Glutamatergic neuron (in vitro differentiated cells): Measurements from ENCODE around the gene ZC3H12D. TPM values are rescaled to one million over a fixed set of nuclear protein-coding genes. Genes with fewer than 3 reads are reported as not detected.

Source experiments
- DNase-seq: peaks from one replicate; pipeline ENCODE4 v3.0.0; 2022
- H3K27ac Mint-ChIP-seq: one replicate; pipeline ENCODE4 v1.8.0; 2020; ENCODE audit warnings: mild to moderate bottlenecking, mixed read lengths, inconsistent platforms; ENCODE audit not compliant: unreplicated experiment
- H3K27me3 Mint-ChIP-seq: one replicate; pipeline ENCODE4 v1.8.0; 2020; ENCODE audit warnings: mild to moderate bottlenecking, moderate library complexity, mixed read lengths, inconsistent platforms; ENCODE audit not compliant: unreplicated experiment
- H3K36me3 Mint-ChIP-seq: one replicate; pipeline ENCODE4 v1.8.0; 2020; ENCODE audit warnings: mild to moderate bottlenecking, mixed read lengths, inconsistent platforms; ENCODE audit not compliant: unreplicated experiment
- H3K4me1 Mint-ChIP-seq: one replicate; pipeline ENCODE4 v1.8.0; 2020; ENCODE audit warnings: mild to moderate bottlenecking, low read depth, mixed read lengths, inconsistent platforms; ENCODE audit not compliant: unreplicated experiment
- H3K4me3 Mint-ChIP-seq: one replicate; pipeline ENCODE4 v1.8.0; 2020; ENCODE audit warnings: mild to moderate bottlenecking, mixed read lengths, inconsistent platforms; ENCODE audit not compliant: unreplicated experiment
- H3K9me3 Mint-ChIP-seq: one replicate; pipeline ENCODE4 v1.8.0; 2020; ENCODE audit warnings: mild to moderate bottlenecking, moderate library complexity, mixed read lengths, inconsistent platforms; ENCODE audit not compliant: unreplicated experiment
- total RNA-seq: library from RNA; stranded (reverse); fragmentation: NEBNext Ultra II Directional; extraction: Animal tissue kit (Norgen Biotek cat#: 25700); gene quantifications from one replicate; pipeline ENCODE4 v1.2.1, GENCODE V29; 2021; ENCODE audit not compliant: unreplicated experiment
- TF ChIP-seq, protein P1 (sequence below): fragments of 200-600 bp; sonication (generic); IDR thresholded peaks from one replicate; pipeline ENCODE4 v1.5.0; 2021; ENCODE audit not compliant: partially characterized antibody, unreplicated experiment

The ZC3H12D gene
- total RNA-seq, 1 donor from 2014 or later: 48.7 TPM

DNA sequence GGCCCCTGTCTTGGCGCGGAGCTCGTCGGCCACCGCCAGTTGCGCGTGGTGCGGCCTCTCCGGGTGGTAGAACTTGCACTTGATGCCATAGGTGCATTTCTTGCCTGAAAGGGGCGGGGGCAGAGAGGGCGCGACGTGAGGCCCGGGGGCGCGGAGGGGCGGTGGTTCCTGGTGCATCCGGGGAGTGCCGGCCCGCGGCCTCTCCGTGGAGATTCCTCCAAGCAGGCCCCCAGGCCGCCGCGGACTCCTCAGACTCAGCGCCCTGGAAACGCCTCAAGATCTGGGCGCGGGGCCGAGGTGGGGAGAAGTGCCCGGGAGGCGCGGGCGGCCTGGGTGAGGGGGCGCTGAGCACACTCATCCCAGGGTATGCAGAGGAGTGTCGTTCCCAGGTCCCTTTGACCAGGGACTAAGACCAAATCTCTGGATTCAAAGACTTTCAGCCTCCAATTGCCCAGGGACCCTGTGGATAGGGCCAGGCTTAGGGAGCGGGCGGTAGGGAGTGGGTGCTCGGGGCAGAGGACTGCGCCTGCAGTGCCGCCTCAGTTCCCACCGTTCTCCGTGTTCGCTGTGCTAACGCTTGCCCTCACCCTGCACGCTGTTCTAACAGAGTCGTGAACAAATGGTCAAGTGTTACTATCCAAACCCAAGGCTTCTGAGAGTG, 33.3 kb downstream of the ZC3H12D start:
- no peak overlapping the region for H3K27ac Mint-ChIP-seq
- no peaks in the 10 kb centered on the region for H3K36me3 Mint-ChIP-seq
- peaks cover 17% of the 10 kb centered on the region for H3K27me3 Mint-ChIP-seq
- no peak overlapping the region for H3K4me3 Mint-ChIP-seq
- TF ChIP-seq, protein P1, sequence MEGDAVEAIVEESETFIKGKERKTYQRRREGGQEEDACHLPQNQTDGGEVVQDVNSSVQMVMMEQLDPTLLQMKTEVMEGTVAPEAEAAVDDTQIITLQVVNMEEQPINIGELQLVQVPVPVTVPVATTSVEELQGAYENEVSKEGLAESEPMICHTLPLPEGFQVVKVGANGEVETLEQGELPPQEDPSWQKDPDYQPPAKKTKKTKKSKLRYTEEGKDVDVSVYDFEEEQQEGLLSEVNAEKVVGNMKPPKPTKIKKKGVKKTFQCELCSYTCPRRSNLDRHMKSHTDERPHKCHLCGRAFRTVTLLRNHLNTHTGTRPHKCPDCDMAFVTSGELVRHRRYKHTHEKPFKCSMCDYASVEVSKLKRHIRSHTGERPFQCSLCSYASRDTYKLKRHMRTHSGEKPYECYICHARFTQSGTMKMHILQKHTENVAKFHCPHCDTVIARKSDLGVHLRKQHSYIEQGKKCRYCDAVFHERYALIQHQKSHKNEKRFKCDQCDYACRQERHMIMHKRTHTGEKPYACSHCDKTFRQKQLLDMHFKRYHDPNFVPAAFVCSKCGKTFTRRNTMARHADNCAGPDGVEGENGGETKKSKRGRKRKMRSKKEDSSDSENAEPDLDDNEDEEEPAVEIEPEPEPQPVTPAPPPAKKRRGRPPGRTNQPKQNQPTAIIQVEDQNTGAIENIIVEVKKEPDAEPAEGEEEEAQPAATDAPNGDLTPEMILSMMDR: no peak
- peaks cover 6% of the 10 kb centered on the region for H3K9me3 Mint-ChIP-seq
- DNase-seq: peak; percentile 47
- no peaks in the 10 kb centered on the region for H3K4me1 Mint-ChIP-seq

- peak; percentile 43 for DNase-seq
Measured at GRCh38 chr6:149450679-149451375, 34.0 kb downstream of the ZC3H12D start.

DNA sequence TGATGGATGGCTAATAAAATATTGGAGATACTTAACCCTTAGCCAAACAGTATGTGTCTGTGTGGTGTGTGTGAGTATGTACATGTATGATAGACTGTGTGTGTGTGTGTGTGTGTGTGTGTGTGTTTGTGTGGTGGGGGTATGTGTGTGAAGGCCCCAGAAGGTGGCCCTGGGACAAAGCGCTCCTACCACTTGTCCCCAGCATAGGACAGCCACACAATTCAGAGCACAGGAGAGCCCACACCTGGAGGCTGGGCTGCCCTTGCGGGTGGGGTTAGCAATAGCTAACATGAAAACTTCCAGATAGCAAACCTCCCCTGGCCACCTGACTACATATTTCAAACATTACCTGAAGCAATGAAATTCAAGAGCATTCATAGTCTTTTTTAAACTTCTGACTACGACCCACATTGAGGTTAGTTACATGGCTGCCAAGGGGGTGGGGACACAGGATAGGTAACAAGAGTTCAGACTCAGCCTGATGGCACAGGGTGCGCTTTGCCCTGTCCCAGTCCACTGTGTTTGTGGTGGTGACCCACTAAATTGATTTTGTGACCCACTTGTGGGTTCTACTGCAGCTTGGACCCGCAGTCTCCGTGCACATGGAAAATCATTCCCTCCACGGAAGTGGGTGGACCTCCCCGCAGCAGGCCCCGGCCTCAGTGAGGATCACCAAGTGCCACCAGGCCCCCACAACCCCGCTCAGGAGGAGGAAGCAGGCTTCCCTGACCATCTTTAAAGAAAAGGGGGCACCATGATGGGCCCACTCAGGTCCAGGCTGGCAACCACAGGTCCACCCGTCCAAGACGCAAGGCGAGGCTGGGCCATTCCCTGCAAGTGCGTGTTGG, 34.8 kb downstream of the ZC3H12D start:
- Mint-ChIP-seq H3K27ac (no peak overlapping the region), H3K9me3 (peaks cover 10% of the 10 kb centered on the region)

More at GRCh38 chr6:149450679-149451375, 34.0 kb downstream of the ZC3H12D start:
- Mint-ChIP-seq H3K27ac (no peak overlapping the region), H3K4me3 (peak overlapping the region; percentile 61), H3K4me1 (no peaks in the 10 kb centered on the region), H3K9me3 (peaks cover 10% of the 10 kb centered on the region), H3K36me3 (no peaks in the 10 kb centered on the region), H3K27me3 (peaks cover 17% of the 10 kb centered on the region)
- TF ChIP-seq, protein P1: no peak

DNA sequence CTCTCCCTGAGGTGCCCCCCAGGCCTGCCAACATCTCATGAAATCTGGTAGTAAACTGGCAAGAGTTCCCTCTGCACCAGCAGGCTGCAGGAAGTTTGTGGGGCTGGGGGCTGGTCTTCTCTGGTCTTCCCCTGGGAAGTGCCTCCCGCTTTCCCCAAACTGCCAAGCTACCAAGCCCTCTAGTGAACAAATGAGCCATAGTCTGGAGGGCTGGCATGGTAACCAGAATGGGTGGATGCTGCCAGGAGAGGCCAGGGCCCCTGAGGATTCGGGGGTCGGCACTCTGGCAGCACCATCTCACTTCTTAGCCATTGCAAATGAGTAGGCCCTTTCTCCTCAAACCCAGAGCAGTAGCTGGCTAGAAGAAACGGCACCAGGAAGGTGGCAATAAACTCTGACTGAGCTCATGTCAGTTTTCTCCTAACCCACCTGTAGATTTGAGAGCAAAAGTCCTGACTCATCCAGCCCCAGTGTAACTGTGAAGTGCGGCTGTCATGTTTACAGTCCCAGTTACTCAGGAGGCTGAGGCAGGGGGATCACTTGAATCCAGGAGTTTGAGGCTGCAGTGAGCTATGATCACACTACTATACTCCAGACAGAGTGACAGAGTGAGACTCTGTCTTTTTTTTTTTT, 35.9 kb downstream of the ZC3H12D start:
- TF ChIP-seq, protein P1: no peak
- Mint-ChIP-seq H3K27me3 (peaks cover 17% of the 10 kb centered on the region), H3K4me1 (no peaks in the 10 kb centered on the region), H3K36me3 (no peaks in the 10 kb centered on the region), H3K9me3 (peaks cover 10% of the 10 kb centered on the region), H3K4me3 (no peak overlapping the region), H3K27ac (no peak overlapping the region)
- no peak for DNase-seq

More for the DNA sequence above, 34.8 kb downstream of the ZC3H12D start:
- Mint-ChIP-seq H3K4me1 (no peaks in the 10 kb centered on the region), H3K4me3 (peak overlapping the region; percentile 61), H3K36me3 (no peaks in the 10 kb centered on the region), H3K27me3 (peaks cover 17% of the 10 kb centered on the region)
- TF ChIP-seq, protein P1: no peak
- no peak for DNase-seq
